GM23338 (cell line): Measurements from ENCODE around the gene MFRP. TPM values are rescaled to one million over a fixed set of nuclear protein-coding genes. Genes with fewer than 3 reads are reported as not detected.

ENCODE experiments used
- ATAC-seq: fragments of 200-7000 bp; cut with Tn5 transposase; 3 replicates; pipeline ENCODE4 v1.9.1; 2020
- DNase-seq: peaks from one replicate; pipeline ENCODE4 v3.0.0-alpha.2; 2015; ENCODE audit warnings: low spot score
- H2AFZ ChIP-seq: fragments of 200-600 bp; sonication (generic); 2 replicates; pipeline ENCODE4 v1.8.0; 2016; ENCODE audit warnings: antibody characterized with exemption, mild to moderate bottlenecking, moderate library complexity
- H3F3A ChIP-seq: fragments of 200-600 bp; sonication (generic); replicated peaks from 2 replicates; pipeline ENCODE4 v1.8.0; 2017; ENCODE audit warnings: antibody characterized with exemption, mixed run types, low read depth
- H3K27ac ChIP-seq: fragments of 200-600 bp; sonication (generic); 2 replicates; pipeline ENCODE4 v1.6.1; 2016; ENCODE audit warnings: low read depth
- H3K27me3 ChIP-seq: fragments of 200-600 bp; sonication (generic); 2 replicates; pipeline ENCODE4 v1.8.0; 2016; ENCODE audit warnings: mild to moderate bottlenecking, mixed run types, moderate library complexity; ENCODE audit not compliant: insufficient read depth
- H3K36me3 ChIP-seq: fragments of 200-600 bp; sonication (generic); 2 replicates; pipeline ENCODE4 v1.8.0; 2016; ENCODE audit warnings: mild to moderate bottlenecking; ENCODE audit not compliant: insufficient read depth
- H3K4me1 ChIP-seq: fragments of 200-600 bp; sonication (generic); 2 replicates; pipeline ENCODE4 v1.8.0; 2016; ENCODE audit warnings: mild to moderate bottlenecking, moderate library complexity; ENCODE audit not compliant: insufficient read depth
- H3K4me2 ChIP-seq: fragments of 200-600 bp; sonication (generic); 2 replicates; pipeline ENCODE4 v1.7.1; 2017; ENCODE audit warnings: mixed run types
- H3K4me3 ChIP-seq: fragments of 200-600 bp; sonication (generic); 2 replicates; pipeline ENCODE4 v1.6.1; 2016; ENCODE audit warnings: mixed run types
- H3K79me2 ChIP-seq: fragments of 200-600 bp; sonication (generic); replicated peaks from 2 replicates; pipeline ENCODE4 v1.8.0; 2017; ENCODE audit warnings: mild to moderate bottlenecking; ENCODE audit not compliant: insufficient read depth
- H3K9me2 ChIP-seq: fragments of 200-600 bp; sonication (generic); 2 replicates; pipeline ENCODE4 v1.8.0; 2017; ENCODE audit not compliant: insufficient read depth
- H4K20me1 ChIP-seq: fragments of 200-600 bp; sonication (generic); replicated peaks from 2 replicates; pipeline ENCODE4 v1.8.0; 2017; ENCODE audit warnings: mild to moderate bottlenecking; ENCODE audit not compliant: insufficient read depth
- H3K27ac Mint-ChIP-seq: 2 replicates; pipeline ENCODE4 v1.8.0; 2020; ENCODE audit warnings: inconsistent platforms, mild to moderate bottlenecking, moderate library complexity, mixed read lengths
- H3K27me3 Mint-ChIP-seq: 3 replicates; pipeline ENCODE4 v1.8.0; 2022; ENCODE audit warnings: low read depth, mild to moderate bottlenecking, moderate library complexity, mixed read lengths, inconsistent platforms; ENCODE audit not compliant: insufficient read depth, poor library complexity
- H3K36me3 Mint-ChIP-seq: 3 replicates; pipeline ENCODE4 v1.8.0; 2021; ENCODE audit warnings: low read depth, mild to moderate bottlenecking, inconsistent platforms, moderate library complexity, mixed read lengths
- H3K4me1 Mint-ChIP-seq: 3 replicates; pipeline ENCODE4 v1.8.0; 2020; ENCODE audit warnings: mild to moderate bottlenecking, inconsistent platforms, mixed read lengths
- H3K4me3 Mint-ChIP-seq: 3 replicates; pipeline ENCODE4 v1.8.0; 2021; ENCODE audit warnings: moderate library complexity, mild to moderate bottlenecking, inconsistent platforms, mixed read lengths
- H3K9me3 Mint-ChIP-seq: 3 replicates; pipeline ENCODE4 v1.8.0; 2020; ENCODE audit warnings: moderate library complexity, mild to moderate bottlenecking, inconsistent platforms, mixed read lengths
- CTCF ChIP-seq, 2 experiments: fragments of 200-600 bp in 1 of 2; sonication (generic) in 1 of 2; conservative IDR thresholded peaks; 2 replicates each; pipeline versions ENCODE4 v1.5.1 to v1.6.1; 2016 to 2017; ENCODE audit warnings: antibody characterized with exemption in 2 of 2, low read depth in 2 of 2, mild to moderate bottlenecking in 2 of 2, moderate library complexity in 1 of 2
- REST ChIP-seq: IDR thresholded peaks from one replicate; pipeline ENCODE4 v1.6.1; 2018; ENCODE audit warnings: antibody characterized with exemption; ENCODE audit not compliant: unreplicated experiment
- ZNF114 ChIP-seq: fragments of 250-450 bp; sonication (Bioruptor Pico); IDR thresholded peaks from 2 replicates; pipeline ENCODE4 v1.5.0; 2020; ENCODE audit warnings: mild to moderate bottlenecking, moderate library complexity
- ZNF462 ChIP-seq: fragments of 250-450 bp; sonication (Bioruptor Pico); IDR thresholded peaks from 2 replicates; pipeline ENCODE4 v1.5.0; 2020; ENCODE audit warnings: mild to moderate bottlenecking, moderate library complexity
- polyA plus RNA-seq: library from polyadenylated mRNA; unstranded; fragments of >200 nt; fragmentation: Nextera tagmentation; extraction: Ambion mirVana; gene quantifications from 2 replicates; pipeline ENCODE4 v1.2.1, GENCODE V29; 2016
- total RNA-seq: library from RNA; depleted of rRNA; stranded (reverse); fragments of >200 nt; shearing (Covaris generic); gene quantifications from 2 replicates; pipeline ENCODE4 v1.2.3, GENCODE V29; 2014

Gene MFRP
- total and polyA plus RNA-seq, 2 experiments from 2014 or later, result 0.03 TPM; not detected in 1

GRCh38 chr11:119371778-119372182 is 25.3 kb upstream of the MFRP start:
- no peaks in the 10 kb centered on the region; the same call in 1 of the 2 replicates for H4K20me1 ChIP-seq
- no peak overlapping the region for H3K4me3 Mint-ChIP-seq
- no peaks in the 10 kb centered on the region for H3K36me3 ChIP-seq
- H3K4me2 ChIP-seq, result no peak overlapping the region
- TF ChIP-seq ZNF462 (CRISPR knock-in tag) (no peak), CTCF (conservative IDR thresholded peaks at IDR 0.05; ENCODE audit: low read depth in 2 of 2) (peak in 1 of 2 experiments; percentile 40; a peak in 2 of 4 replicates)
- H3K27ac Mint-ChIP-seq, result no peak overlapping the region
- peaks cover 64% of the 10 kb centered on the region for H3K4me1 Mint-ChIP-seq
- no peak for DNase-seq
- no peaks in the 10 kb centered on the region; the same call in 2 of the 3 replicates for H3K36me3 Mint-ChIP-seq
- no peak overlapping the region for H3K4me3 ChIP-seq
- H2AFZ ChIP-seq, result no peak overlapping the region
- no peaks in the 10 kb centered on the region; the same call in 1 of the 2 replicates for H3K27me3 ChIP-seq
- no peaks in the 10 kb centered on the region for H3K9me3 Mint-ChIP-seq
- no peak overlapping the region for H3K27ac ChIP-seq
- H3K4me1 ChIP-seq, result peaks cover 23% of the 10 kb centered on the region
- no peaks in the 10 kb centered on the region for H3K79me2 ChIP-seq
- H3F3A ChIP-seq, result no peaks in the 10 kb centered on the region
- H3K9me2 ChIP-seq, result no peaks in the 10 kb centered on the region
- H3K27me3 Mint-ChIP-seq, result peaks cover 22% of the 10 kb centered on the region
- ATAC-seq, result no peak

- Mint-ChIP-seq H3K9me3 (peaks cover 2% of the 10 kb centered on the region; the same call in 1 of the 3 replicates), H3K27ac (no peak overlapping the region), H3K4me1 (peaks cover 62% of the 10 kb centered on the region), H3K4me3 (no peak overlapping the region), H3K36me3 (no peaks in the 10 kb centered on the region; the same call in 2 of the 3 replicates), H3K27me3 (peaks cover 24% of the 10 kb centered on the region)
- H3K79me2 ChIP-seq, result no peaks in the 10 kb centered on the region
- no peaks in the 10 kb centered on the region for H3F3A ChIP-seq
- no peaks in the 10 kb centered on the region for H3K9me2 ChIP-seq
- H3K4me1 ChIP-seq, result peaks cover 17% of the 10 kb centered on the region
- no peak overlapping the region for H3K27ac ChIP-seq
- no peaks in the 10 kb centered on the region; the same call in 1 of the 2 replicates for H4K20me1 ChIP-seq
- no peak for ATAC-seq
- H3K4me2 ChIP-seq, result no peak overlapping the region
- TF ChIP-seq ZNF114 (CRISPR knock-in tag), result no peak
- no peak for TF ChIP-seq REST
- no peak overlapping the region for H3K4me3 ChIP-seq
- peaks cover 6% of the 10 kb centered on the region; the same call in 1 of the 2 replicates for H3K27me3 ChIP-seq
- DNase-seq, result no peak
- H3K36me3 ChIP-seq, result no peaks in the 10 kb centered on the region
- no peak overlapping the region for H2AFZ ChIP-seq
These were observed 24.6 kb upstream of the MFRP start for GRCh38 chr11:119371067-119371601.
